Breast epithelium (tissue), 4 donors: ENCODE data around the gene PRSS8. TPM values are rescaled to one million over a fixed set of nuclear protein-coding genes. Genes with fewer than 3 reads are reported as not detected.
A peak's percentile ranks its signal among the peaks of the same experiment; 100 is the strongest.
"Not testable (repeated sequence)": the region's sequence is repeated elsewhere in the genome, so short reads cannot be mapped to it uniquely, and the experiment has no call there.

Experiments used
- DNase-seq, 2 donors: peaks; one replicate each; pipeline ENCODE4 v3.0.0-alpha.2; 2019; ENCODE audit warnings: low spot score in 2 of 2
- H3K27ac ChIP-seq, 2 donors: fragments of 200-600 bp; sonication (generic) in 1 of 2; one replicate each; pipeline ENCODE4 v1.5.1; 2016 to 2019; ENCODE audit warnings: mild to moderate bottlenecking in 1 of 2
- H3K27me3 ChIP-seq, 2 donors: fragments of 200-600 bp; sonication (generic) in 1 of 2; one replicate each; pipeline versions ENCODE4 v1.5.1 to v1.6.0; 2017 to 2019; ENCODE audit warnings: control low read depth in 1 of 2, mild to moderate bottlenecking in 1 of 2
- H3K36me3 ChIP-seq: fragments of 200-600 bp; one replicate; pipeline ENCODE4 v1.5.1; 2019
- H3K4me1 ChIP-seq, 2 donors: fragments of 200-600 bp; sonication (generic); one replicate each; pipeline ENCODE4 v1.5.1; 2016 to 2019; ENCODE audit warnings: control low read depth in 1 of 2
- H3K4me3 ChIP-seq, 3 donors: fragments of 200-600 bp; sonication (generic); 1 replicate in 2 of 3; 2 replicates in 1 of 3; pipeline ENCODE4 v1.5.1; 2016 to 2019; ENCODE audit warnings: mild to moderate bottlenecking in 3 of 3, moderate library complexity in 2 of 3
- H3K9me3 ChIP-seq, 2 donors: fragments of 200-600 bp; sonication (generic) in 1 of 2; one replicate each; pipeline ENCODE4 v1.5.1; 2016 to 2019; ENCODE audit warnings: control low read depth in 1 of 2
- CTCF ChIP-seq, 3 donors: fragments of 450-650 bp; IDR thresholded peaks; one replicate each; pipeline ENCODE4 v1.5.1; 2016 to 2017; ENCODE audit warnings: antibody characterized with exemption in 3 of 3, mild to moderate bottlenecking in 3 of 3, moderate library complexity in 3 of 3
- POLR2A ChIP-seq: fragments of 450-650 bp; IDR thresholded peaks from one replicate; pipeline ENCODE4 v1.6.1; 2016; ENCODE audit warnings: antibody characterized with exemption, mild to moderate bottlenecking, moderate library complexity
- POLR2AphosphoS5 ChIP-seq, 3 donors: sonication (generic); formaldehyde crosslinking; IDR thresholded peaks; one replicate each; pipeline ENCODE4 v1.6.1; 2017; ENCODE audit warnings: antibody characterized with exemption in 3 of 3
- intact Hi-C: fragments of 100-400 bp; cut with DNase I; formaldehyde crosslinking; loops from one replicate; pipeline ENCODE4 v1.15.1; 2023; ENCODE audit warnings: low total_unique reads
- total RNA-seq, 3 donors: library from RNA; depleted of rRNA; stranded (reverse); fragments of >200 nt; gene quantifications; one replicate each; pipeline ENCODE4 v1.1.0, GENCODE V29; 2016

Gene PRSS8
- total RNA-seq, 3 donors from 2014 or later: 23.6 to 54.4 TPM; not detected in 1

GRCh38 chr16:31145398-31145990, 10.0 kb upstream of the PRSS8 start:
- Histone ChIP-seq H3K27me3 (no peaks in the 10 kb centered on the region), H3K27ac (no peak overlapping the region), H3K36me3 (no peaks in the 10 kb centered on the region), H3K9me3 (no peaks in the 10 kb centered on the region), H3K4me1 (peaks cover 9% of the 10 kb centered on the region in 2 donors), H3K4me3 (no peak overlapping the region)
- no peak for TF ChIP-seq CTCF (IDR thresholded peaks at IDR 0.05)
- TF ChIP-seq POLR2A: no peak
- no peak for TF ChIP-seq POLR2AphosphoS5 (IDR thresholded peaks at IDR 0.05)
- DNase-seq: no peak
- intact Hi-C loops: no loop called here

- H3K4me3 ChIP-seq, H3K9me3 ChIP-seq, DNase-seq, intact Hi-C loops, H3K36me3 ChIP-seq, H3K4me1 ChIP-seq, H3K27ac ChIP-seq, H3K27me3 ChIP-seq: not testable (repeated sequence)
Measured at GRCh38 chr16:31144418-31144817, 8.9 kb upstream of the PRSS8 start.

- no peak overlapping the region for H3K27ac ChIP-seq
- peaks cover 9 to 13% of the 10 kb centered on the region in 2 donors for H3K4me1 ChIP-seq
- no peak for DNase-seq
- TF ChIP-seq POLR2A (no peak), CTCF (IDR thresholded peaks at IDR 0.05) (no peak), POLR2AphosphoS5 (IDR thresholded peaks at IDR 0.05) (no peak)
- no peaks in the 10 kb centered on the region for H3K27me3 ChIP-seq
- no peaks in the 10 kb centered on the region for H3K9me3 ChIP-seq
- intact Hi-C loops: no loop called here
- no peak overlapping the region for H3K4me3 ChIP-seq
- no peaks in the 10 kb centered on the region for H3K36me3 ChIP-seq
Measured at GRCh38 chr16:31143694-31144148, 8.2 kb upstream of the PRSS8 start.

- DNase-seq: peak in 1 of 2 donors; percentile 43
Measured at GRCh38 chr16:31143011-31143693, 7.6 kb upstream of the PRSS8 start.

More at GRCh38 chr16:31143011-31143693, 7.6 kb upstream of the PRSS8 start:
- peak overlapping the region; percentile 87 to 93 for H3K27ac ChIP-seq
- H3K9me3 ChIP-seq: no peaks in the 10 kb centered on the region
- intact Hi-C loops: no loop called here
- peak overlapping the region; percentile 42 to 83 (median 57) for H3K4me3 ChIP-seq
- H3K4me1 ChIP-seq: peaks cover 9 to 17% of the 10 kb centered on the region in 2 donors
- no peaks in the 10 kb centered on the region for H3K36me3 ChIP-seq
- TF ChIP-seq POLR2A (no peak), POLR2AphosphoS5 (IDR thresholded peaks at IDR 0.05) (no peak), CTCF (IDR thresholded peaks at IDR 0.05) (no peak)
- no peaks in the 10 kb centered on the region for H3K27me3 ChIP-seq
